HL-60/S4 treated with retinoic acid at 250 ng/mL for 4 days and 3 days (cell line): ENCODE results near the gene ABCG8.
"Not testable (repeated sequence)": the region's sequence is repeated elsewhere in the genome, so short reads cannot be mapped to it uniquely, and the experiment has no call there.

Source experiments
- in situ Hi-C: fragments of 300-500 bp; cut with MboI; formaldehyde crosslinking; loops from 2 replicates; pipeline ENCODE4 v1.7.0; 2022; ENCODE audit warnings: low sequenced_read_pairs

ABCG8 gene

GRCh38 chr2:43906448-43907109 lies 67.8 kb downstream of the ABCG8 start:
- in situ Hi-C loops: no loop called here

GRCh38 chr2:43911136-43911790 lies 72.5 kb downstream of the ABCG8 start:
- in situ Hi-C loops: not testable (repeated sequence)

GRCh38 chr2:43924463-43924862 lies 85.7 kb downstream of the ABCG8 start:
- in situ Hi-C loops: no loop called here

GRCh38 chr2:43925431-43925830 lies 86.7 kb downstream of the ABCG8 start:
- in situ Hi-C loops: no loop called here

GRCh38 chr2:43927442-43927841 lies 88.7 kb downstream of the ABCG8 start:
- in situ Hi-C loops: no loop called here

GRCh38 chr2:43931293-43931692 lies 92.5 kb downstream of the ABCG8 start:
- in situ Hi-C loops: no loop called here
